HG03095 (cell line): ENCODE data around the gene PERCC1.

Experiments
- ATAC-seq: cut with Tn5 transposase; IDR thresholded peaks from one replicate; pipeline ENCODE4 v1.9.1; 2021; ENCODE audit warnings: moderate library complexity; ENCODE audit not compliant: unreplicated experiment

The PERCC1 gene

DNA sequence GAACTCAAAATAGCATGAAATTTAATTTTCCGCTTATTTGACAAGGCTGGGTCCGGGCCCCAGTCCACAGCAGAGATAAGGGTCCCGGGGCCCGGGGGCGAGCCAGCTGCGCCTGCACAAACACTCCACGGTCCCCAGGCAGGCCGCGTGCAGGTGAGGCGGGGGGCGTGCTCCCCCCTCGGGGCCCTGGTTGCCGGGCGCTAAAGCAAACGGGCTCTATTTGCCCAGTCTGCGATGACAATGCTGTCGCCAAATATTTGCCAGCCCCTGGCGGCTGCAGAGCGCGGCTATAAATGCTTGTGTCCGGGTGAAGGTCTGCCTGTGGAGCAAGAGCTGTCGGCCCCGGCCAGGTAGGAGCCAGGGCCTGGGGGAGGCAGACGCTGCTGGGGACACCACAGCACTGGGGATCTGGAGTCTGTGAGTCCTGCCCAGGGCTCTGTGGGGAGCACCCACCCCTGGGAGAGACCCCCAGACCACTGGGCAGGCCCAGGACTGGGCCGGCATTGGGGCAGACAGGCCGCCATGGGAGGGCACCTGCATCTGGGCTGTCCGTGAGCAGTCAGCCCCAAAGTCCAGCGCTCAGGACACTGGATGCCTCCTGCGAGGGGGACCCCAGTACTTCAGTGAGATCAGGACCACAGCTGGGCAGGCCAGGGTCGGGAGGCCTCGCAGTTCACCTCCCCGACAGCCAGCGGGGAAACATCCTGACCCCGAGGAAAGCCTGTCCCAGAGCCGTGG, at the start of gene PERCC1:
Gene PERCC1, plus strand, starts transcription at position 320 of the 738 bp plus-strand sequence. CDS start 1,516 bp downstream, outside the sequence.
- ATAC-seq, result no peak

GRCh38 chr16:1381612-1382406, 49.1 kb upstream of the PERCC1 start:
- no peak for ATAC-seq

GRCh38 chr16:1383556-1383955, 47.3 kb upstream of the PERCC1 start:
- no peak for ATAC-seq

GRCh38 chr16:1385232-1385631, 45.6 kb upstream of the PERCC1 start:
- no peak for ATAC-seq

DNA sequence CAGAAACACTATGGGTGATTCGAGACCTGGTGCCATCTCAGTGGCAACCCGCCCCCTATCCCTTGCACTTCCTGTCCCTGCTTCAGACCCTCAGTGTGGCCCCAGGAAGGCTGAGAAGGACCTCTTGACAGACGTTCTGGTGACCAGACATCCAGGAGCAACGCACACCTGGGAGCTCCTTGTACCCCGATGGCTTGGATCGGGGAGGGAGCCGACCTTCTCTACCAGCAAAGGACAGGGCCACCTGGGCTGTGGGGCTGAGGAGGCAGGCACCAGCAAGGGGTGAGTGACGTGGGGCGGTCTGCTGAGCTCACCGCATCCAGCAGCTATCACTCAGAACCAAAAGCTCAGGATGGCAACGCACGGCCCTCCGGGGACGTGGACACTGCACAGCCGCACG, 43.5 kb upstream of the PERCC1 start:
- ATAC-seq, result no peak

DNA sequence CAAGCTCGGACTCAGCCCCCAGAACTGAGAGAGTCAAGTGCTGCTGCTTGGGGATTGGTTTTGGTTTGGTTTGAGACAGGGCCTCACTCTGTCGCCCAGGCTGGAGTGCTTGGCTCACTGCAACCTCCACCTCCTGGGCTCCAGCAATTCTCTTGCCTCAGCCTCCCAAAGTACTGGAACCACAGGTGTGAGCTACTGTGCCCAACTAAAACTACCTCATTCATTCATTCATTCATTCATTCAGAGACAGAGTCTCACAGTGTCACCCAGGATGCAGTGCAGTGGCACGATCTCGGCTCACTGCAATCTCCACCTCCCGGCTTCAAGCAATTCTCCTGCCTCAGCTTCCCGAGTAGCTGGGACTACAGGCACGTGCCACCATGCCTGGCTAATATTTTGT, 41.1 kb upstream of the PERCC1 start:
- ATAC-seq, result no peak

DNA sequence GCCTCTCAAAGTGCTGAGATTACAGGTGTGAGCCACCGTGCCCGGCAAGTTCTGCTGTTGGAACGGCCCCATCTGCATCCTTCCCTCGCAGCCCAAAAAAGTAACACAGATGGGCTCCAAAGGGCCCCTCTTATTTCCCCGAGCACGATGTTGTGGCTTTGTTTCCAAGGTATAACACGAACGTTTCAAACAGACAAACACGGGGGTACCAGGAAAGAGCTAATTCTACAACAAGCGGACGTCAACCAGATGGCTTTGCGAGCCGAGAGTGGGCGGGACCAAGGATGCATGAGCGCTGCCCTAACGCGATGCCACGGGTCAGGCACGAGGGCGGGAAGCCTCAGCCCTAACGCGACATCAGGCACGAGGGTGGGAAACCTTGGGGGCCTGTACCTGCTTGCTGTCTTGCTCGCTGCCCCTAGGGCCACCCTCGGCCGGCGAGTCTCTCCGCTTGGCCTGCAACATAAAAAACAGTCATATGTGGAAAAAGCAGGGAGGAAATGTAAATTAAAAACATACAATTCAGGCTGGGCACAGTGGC, 40.6 kb upstream of the PERCC1 start:
- no peak for ATAC-seq

- no peak for ATAC-seq
Observed at GRCh38 chr16:1392826-1393225, 38.1 kb upstream of the PERCC1 start.

GRCh38 chr16:1393613-1394176, 37.2 kb upstream of the PERCC1 start:
- ATAC-seq, result no peak

DNA sequence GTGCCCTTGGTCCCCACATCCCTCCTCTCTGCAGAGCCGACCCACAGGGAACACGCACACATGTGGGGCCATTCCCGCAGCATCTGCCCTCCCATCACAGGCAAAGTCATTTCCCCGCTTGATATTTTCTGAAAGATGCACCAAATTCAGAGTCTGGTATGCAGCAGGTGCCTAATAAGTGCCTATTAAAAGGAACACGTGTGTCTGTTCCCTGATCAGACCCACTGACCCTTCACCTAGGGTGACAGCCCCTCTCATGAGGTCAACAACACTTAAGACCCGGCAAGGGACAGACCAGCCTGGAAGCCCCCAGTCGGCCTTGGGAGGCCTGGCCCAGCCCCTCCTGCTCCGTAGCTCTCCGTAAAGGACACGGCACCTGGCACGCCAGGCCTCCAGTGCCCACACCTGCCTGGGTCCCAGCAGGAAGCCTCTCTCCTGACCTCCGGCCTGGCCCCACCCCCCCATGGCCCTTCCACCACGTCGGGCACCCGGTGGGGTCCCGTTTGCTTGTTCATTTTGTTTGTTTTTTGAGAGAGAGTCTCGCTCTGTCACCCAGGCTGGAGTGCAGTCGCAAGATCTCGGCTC, 36.4 kb upstream of the PERCC1 start:
- ATAC-seq, result no peak

- no peak for ATAC-seq
Observed at GRCh38 chr16:1395444-1396031, 35.3 kb upstream of the PERCC1 start.

GRCh38 chr16:1397779-1398178, 33.1 kb upstream of the PERCC1 start:
- no peak for ATAC-seq

DNA sequence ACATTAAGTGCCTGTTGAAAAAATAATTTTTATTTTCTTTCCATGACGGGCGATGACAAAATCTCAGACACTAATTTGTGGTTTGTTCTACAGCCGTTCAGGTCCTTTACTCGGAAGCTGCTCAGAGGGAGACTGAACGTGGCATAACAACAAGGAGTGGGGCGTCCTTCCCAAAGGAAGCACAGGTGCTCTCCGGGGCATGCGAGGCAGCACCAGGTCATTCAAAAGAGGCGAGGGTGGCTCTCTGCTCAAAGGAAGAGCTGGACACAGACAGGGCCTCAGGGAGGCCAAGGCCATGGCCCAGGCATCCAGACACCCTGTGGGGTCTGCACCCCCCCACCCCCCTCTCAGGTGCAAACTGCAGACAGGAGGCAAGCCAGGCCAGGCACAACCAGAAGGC, 32.5 kb upstream of the PERCC1 start:
- no peak for ATAC-seq

DNA sequence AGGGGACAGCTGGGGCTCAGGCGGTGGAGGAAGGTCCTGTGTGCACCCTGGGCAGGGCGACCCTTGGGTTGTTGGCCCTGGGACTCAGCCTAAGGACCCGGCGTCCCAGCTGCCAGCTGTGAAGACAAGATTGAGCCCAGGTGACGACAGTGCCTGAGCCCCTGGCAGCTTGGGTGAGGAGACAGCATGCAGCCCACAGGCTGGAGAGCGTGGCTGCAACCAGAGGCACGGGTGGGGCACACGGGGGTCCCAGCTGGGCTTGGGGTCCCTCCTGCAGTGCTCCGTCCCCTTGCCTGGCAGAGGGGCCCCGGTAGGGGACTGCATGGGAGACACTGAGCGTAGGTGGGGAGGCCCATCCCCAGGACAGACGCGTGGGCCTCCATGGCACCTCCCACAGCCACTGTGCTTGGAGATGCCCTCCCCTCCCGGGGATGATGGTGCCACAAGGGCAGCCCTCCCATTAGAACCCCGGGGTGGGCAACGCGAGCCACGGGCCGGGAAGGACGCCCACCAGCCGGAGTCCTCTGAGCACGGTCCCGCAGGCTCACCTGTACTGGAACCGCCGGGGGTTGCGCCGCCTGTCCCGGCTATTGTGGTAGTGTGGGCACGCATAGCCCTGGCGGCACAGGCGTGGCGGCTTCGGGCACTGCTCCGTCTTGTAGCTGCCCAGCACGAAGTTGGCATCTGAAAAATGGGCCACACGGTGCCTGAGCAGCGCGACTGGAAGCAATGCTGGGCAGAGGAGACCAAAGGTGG, 31.9 kb upstream of the PERCC1 start:
- no peak for ATAC-seq

DNA sequence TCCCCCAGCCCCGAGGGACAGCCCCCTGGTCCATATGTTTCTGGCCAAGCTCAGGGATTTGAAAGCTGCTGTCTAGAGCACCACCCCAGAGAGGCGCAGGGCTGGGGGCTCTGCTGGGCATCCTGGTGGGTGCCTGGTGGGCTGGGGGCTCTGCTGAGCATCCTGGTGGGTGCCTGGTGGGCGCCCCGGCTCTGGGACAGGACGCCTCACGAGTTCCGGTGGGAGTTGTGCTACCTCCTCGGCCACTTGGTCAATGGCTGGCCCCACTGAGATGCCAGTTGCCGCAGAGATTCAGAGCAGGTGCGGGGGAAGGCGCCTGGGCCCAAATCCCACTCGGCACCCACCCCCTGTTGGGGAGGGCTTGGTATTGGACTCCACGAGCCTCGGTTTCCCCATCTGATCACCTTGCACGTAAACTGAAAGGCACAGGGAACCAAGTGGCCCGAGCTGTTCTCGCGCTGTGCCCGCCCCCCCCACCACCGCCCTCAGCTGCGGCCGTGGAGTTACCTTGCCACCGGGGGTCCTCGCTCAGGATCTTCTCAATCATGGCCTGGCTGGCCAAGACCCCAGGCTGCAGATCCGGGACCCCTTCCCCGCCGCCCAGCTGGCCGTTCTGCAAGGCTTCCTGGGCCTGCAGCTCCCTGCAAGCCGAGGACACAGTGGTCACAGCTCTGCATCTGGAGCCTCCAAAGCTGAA, 29.7 kb upstream of the PERCC1 start:
- no peak for ATAC-seq

DNA sequence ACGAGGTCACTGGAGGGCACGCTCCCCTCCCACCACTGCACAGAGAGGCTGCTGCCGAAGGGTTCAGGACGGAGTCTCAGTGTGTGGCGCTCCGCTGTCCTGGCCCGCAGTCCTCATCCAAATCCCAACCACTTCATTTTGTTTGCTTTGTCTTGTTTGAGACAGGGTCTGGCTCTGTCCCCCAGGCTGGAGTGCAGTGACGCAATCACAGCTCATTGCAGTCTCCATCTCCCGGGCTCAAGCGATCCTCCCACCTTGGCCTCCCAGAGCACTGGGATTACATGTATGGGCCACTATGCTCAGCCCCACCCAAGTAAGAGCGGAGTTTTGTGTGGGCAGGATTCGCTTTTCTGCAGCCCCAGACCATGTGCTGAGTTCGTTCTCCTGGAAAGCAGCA, 29.1 kb upstream of the PERCC1 start:
- no peak for ATAC-seq

DNA sequence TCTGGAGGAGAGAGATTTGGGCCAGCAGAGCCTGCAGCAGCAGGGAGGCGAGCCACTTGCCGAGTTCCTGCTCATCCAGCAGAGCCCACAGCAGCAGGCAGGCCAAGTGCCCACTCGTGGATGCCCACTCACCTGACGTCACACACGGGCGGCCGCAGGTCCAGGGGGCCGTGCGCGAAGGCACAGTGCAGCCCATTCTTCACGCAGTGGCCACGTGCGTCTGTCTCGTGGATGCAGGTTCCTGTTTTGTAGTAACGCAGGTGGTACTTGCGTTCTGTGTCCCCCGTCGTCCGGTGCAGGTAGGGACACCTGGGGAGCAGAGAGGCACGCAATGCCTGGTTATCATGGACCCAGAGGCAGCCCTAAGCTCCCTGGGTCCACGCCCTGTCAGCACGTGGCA, 27.8 kb upstream of the PERCC1 start:
- no peak for ATAC-seq

DNA sequence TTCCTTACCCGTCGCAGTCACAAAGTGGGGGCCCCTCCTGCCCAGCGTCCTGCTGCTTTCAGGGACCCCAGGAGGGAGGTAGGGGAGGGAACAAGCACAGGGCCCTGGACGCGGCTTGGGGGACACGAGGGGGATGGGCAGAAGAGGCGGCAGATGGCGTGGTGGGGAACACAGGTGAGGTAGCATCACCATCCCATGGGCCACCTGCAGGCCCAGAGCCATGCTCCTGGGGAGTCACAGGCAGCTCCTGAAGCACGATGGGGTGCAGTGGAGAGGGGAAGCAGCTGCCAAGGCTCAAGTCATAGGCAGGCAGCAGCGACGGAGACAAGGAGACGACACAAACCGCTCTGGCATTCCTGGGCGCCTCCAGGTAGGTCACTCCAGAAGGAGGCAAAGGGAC, 27.1 kb upstream of the PERCC1 start:
- no peak for ATAC-seq

DNA sequence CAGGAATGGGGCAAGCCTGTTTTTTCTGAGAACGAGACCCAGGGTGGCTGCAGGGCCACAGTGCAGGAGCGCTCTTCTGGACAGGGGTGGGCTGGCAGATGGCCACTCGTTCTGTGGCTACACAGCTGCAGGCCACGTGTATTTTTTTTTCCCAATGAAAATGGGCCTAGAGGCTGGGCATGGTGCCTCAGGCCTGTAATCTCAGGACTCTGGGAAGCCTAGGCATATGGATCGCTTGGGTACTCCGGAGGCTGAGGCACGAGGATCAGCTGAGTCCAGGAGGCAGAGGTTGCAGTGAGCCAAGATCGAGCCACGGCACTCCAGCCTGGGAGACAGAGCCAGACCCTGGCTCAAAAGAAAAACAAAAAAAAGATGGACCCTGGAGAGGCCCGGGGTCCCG, 23.1 kb upstream of the PERCC1 start:
- no peak for ATAC-seq
